ENCODE data around the gene F10.

Gene F10

GRCh38 chr13:113112893-113113845 lies 9.4 kb upstream of the F10 start:
- Histone ChIP-seq H3K36me3 (ENCODE audit: low read length) (no peaks in the 10 kb centered on the region), H3K9me3 (ENCODE audit: insufficient read depth, low read length) (no peaks in the 10 kb centered on the region), H3K27ac (ENCODE audit: low read depth, low read length) (no peak overlapping the region), H3K9me2 (replicated peaks; ENCODE audit: insufficient read depth, low read length) (no peaks in the 10 kb centered on the region), H2AFZ (ENCODE audit: low read depth, low read length, severe bottlenecking) (no peak overlapping the region), H3K27me3 (ENCODE audit: low read length) (no peaks in the 10 kb centered on the region), H3K4me3 (ENCODE audit: insufficient read depth, low read length, poor library complexity, severe bottlenecking) (no peak overlapping the region), H3F3A (ENCODE audit: insufficient read depth) (no peaks in the 10 kb centered on the region), H4K20me1 (ENCODE audit: low read depth, low read length) (no peaks in the 10 kb centered on the region), H3K9ac (ENCODE audit: low read length) (no peak overlapping the region), H3K79me2 (ENCODE audit: insufficient read depth, low read length) (no peaks in the 10 kb centered on the region), H3K4me2 (ENCODE audit: low read depth, low read length, poor library complexity, severe bottlenecking) (no peak overlapping the region)
- TF ChIP-seq EZH2phosphoT487 (conservative IDR thresholded peaks at IDR 0.05; ENCODE audit: low read length) (no peak), CTCF (IDR thresholded peaks at IDR 0.05; ENCODE audit: insufficient read depth, low read length, poor library complexity, severe bottlenecking) (no peak)

GRCh38 chr13:113113846-113114271 lies 8.7 kb upstream of the F10 start:
- Histone ChIP-seq H4K20me1 (ENCODE audit: low read depth, low read length) (no peaks in the 10 kb centered on the region), H3K9me3 (ENCODE audit: insufficient read depth, low read length) (no peaks in the 10 kb centered on the region), H2AFZ (ENCODE audit: low read depth, low read length, severe bottlenecking) (no peak overlapping the region), H3K79me2 (ENCODE audit: insufficient read depth, low read length) (no peaks in the 10 kb centered on the region), H3K9ac (ENCODE audit: low read length) (no peak overlapping the region), H3K4me2 (ENCODE audit: low read depth, low read length, poor library complexity, severe bottlenecking) (no peak overlapping the region), H3K36me3 (ENCODE audit: low read length) (no peaks in the 10 kb centered on the region), H3K9me2 (replicated peaks; ENCODE audit: insufficient read depth, low read length) (no peaks in the 10 kb centered on the region), H3K27ac (ENCODE audit: low read depth, low read length) (no peak overlapping the region), H3K27me3 (ENCODE audit: low read length) (no peaks in the 10 kb centered on the region), H3K4me3 (ENCODE audit: insufficient read depth, low read length, poor library complexity, severe bottlenecking) (no peak overlapping the region), H3F3A (ENCODE audit: insufficient read depth) (no peaks in the 10 kb centered on the region)
- no peak for TF ChIP-seq CTCF (IDR thresholded peaks at IDR 0.05; ENCODE audit: insufficient read depth, low read length, poor library complexity, severe bottlenecking)

- no peak overlapping the region for H3K4me3 ChIP-seq (ENCODE audit: insufficient read depth, low read length, poor library complexity, severe bottlenecking)
- TF ChIP-seq EZH2phosphoT487 (conservative IDR thresholded peaks at IDR 0.05; ENCODE audit: low read length) (no peak), CTCF (IDR thresholded peaks at IDR 0.05; ENCODE audit: insufficient read depth, low read length, poor library complexity, severe bottlenecking) (no peak)
- H3K4me2 ChIP-seq (ENCODE audit: low read depth, low read length, poor library complexity, severe bottlenecking) = no peak overlapping the region
- H3K36me3 ChIP-seq (ENCODE audit: low read length) = no peaks in the 10 kb centered on the region
- H3K27ac ChIP-seq (ENCODE audit: low read depth, low read length) = no peak overlapping the region
- H3K27me3 ChIP-seq (ENCODE audit: low read length) = no peaks in the 10 kb centered on the region
- H2AFZ ChIP-seq (ENCODE audit: low read depth, low read length, severe bottlenecking) = no peak overlapping the region
- no peaks in the 10 kb centered on the region for H3K9me2 ChIP-seq (replicated peaks; ENCODE audit: insufficient read depth, low read length)
- H3K9me3 ChIP-seq (ENCODE audit: insufficient read depth, low read length) = no peaks in the 10 kb centered on the region
- no peaks in the 10 kb centered on the region for H4K20me1 ChIP-seq (ENCODE audit: low read depth, low read length)
- no peaks in the 10 kb centered on the region for H3F3A ChIP-seq (ENCODE audit: insufficient read depth)
- no peak overlapping the region for H3K9ac ChIP-seq (ENCODE audit: low read length)
- H3K79me2 ChIP-seq (ENCODE audit: insufficient read depth, low read length) = no peaks in the 10 kb centered on the region
Observed at GRCh38 chr13:113114511-113115362, 7.9 kb upstream of the F10 start.
